ENCODE results near the gene RASGRP3.
"Not testable (repeated sequence)": the region's sequence is repeated elsewhere in the genome, so short reads cannot be mapped to it uniquely, and the experiment has no call there.

The RASGRP3 gene

DNA sequence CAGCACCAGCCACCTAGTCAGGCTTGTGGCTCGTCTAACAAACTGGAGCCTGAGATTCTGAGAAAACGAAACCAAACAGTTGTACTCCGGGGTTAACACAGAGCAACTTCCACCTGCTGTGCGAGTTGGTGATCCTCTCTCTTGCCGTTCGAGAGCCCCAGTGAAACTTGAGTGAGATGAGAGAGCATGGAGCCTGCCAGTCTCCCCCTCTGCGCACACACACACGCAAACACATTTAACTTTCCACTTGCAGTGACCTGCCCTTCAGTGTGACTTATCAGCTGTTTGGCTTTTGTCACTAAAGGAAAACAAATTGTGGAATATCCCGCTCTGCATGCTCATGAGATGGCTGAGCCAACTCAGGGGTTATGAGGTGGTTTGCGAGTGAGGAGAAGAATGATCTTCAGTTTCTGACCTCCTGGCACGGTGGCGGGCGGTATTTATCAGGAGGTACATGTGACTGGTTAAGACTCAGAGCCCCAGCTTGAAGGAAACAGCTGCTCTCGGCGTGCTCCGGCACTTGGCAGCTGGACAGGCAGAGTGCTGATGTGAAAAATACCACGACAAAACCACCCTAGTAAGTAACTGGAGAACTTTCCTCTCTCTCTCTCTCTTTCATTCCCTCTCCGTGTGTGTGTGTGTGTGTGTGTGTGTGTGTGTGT, at the start of gene RASGRP3:
RASGRP3 (plus strand) TSS at position 519 of the 662 bp plus-strand sequence. CDS start 38,488 bp downstream, outside the sequence.
- DNase-seq: no peak

GRCh38 chr2:33426666-33427231, 49.7 kb upstream of the RASGRP3 start:
- DNase-seq: no peak

- no peak for DNase-seq
Observed at GRCh38 chr2:33430077-33430476, 46.4 kb upstream of the RASGRP3 start.

- DNase-seq: no peak
Observed at GRCh38 chr2:33430856-33431255, 45.6 kb upstream of the RASGRP3 start.

DNA sequence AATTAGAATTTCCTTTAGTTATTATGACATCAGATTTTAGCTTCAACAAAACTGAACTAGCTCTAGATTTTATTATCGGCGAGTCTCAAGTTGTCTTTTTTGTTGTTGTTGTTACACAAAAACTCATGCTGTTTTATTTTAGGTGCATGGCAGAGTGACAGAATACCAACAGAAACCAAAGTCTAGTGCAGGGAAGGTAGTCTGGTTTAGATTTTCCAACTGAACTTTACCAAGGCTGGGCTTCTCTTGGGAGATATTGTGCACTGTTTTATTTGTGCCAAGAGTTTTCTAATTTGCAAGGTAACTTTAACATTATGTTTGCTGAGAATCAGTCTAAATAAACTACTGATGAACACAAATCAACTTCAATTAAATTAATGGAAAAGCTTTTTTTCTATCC, 43.6 kb upstream of the RASGRP3 start:
- no peak for DNase-seq

DNA sequence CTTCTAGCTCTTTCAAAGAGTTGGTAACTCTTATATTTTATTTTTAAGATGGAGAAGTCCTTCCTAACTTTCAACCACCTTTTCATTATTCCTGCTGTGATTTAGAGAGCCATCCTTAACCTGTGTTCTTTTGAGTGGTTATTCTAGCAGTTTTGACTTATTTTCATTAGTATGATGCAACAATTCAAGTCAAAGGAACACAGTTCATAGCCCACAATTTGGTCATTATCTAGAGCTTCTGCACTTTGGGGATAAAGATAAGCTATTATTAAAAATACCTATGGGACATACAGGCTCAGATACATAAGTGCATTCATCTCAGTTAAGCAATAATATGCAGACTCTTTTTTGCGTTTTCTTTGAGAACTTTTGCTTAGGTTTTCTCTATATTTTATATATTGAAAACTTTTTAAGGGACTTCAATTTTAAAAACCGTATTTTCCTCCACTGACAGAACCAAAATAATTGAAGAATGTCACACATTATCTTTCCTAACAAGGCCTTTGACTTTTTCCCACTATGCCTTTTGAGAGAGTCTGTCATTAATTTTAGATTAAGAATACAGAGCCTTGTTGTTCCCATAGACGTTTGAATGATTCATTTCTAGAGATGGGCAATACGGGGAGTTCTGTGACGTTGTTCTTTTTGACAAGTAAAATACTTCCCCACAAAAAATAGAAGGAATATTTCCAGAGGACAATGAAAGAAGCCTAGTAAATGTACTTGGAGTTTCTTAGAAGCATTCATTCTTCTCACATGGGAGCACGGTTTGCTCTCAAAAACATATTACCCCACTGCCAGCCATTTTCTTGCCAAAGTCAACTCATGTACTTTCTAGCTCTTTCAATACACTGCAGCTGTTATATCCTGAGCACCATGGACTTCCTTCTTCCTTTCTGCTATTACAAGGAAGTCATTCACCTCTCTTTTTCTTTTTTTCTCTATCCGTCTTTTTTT, 42.9 kb upstream of the RASGRP3 start:
- no peak for DNase-seq

- no peak for DNase-seq
Observed at GRCh38 chr2:33435518-33435917, 40.9 kb upstream of the RASGRP3 start.

DNA sequence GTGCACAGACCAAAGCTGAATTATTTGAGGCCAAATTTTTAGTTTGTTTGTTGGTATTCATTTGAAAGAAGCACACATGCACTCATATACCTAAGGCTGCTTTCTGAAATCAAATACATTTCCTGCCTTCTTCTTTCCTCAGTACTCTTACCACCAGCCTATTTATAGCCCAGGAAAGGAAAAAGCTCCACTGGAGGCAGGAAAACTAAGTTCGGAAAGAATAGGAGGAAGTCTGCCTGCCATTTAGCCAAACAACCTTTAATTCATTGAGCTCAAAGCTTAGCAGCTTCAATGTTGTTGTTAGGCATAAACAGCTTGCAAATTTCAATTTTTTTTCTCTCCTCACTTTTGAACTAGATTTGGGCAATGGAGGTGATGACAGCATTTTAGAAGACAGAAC, 40.4 kb upstream of the RASGRP3 start:
- DNase-seq: no peak

DNA sequence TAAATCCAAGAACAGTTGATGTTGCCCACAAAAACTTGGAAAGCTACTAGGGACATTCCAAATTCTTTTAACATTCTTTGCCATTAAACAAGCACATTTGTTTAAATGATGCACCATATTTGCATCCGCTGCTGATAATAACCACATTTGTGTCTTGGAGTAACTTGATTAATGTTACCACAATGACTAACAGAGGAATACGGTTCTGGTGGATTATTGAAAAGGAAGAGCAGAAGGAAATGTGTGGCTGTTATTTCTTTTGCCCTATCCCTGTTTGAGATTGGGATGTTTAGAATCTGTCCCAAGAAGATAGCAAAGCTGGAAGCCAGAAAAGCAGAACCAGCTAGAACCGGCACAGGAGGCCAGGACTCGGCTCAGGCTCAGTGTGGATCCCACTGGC, 39.2 kb upstream of the RASGRP3 start:
- DNase-seq: no peak

- no peak for DNase-seq
Observed at GRCh38 chr2:33437815-33438214, 38.6 kb upstream of the RASGRP3 start.

- no peak for DNase-seq
Observed at GRCh38 chr2:33441235-33441810, 35.1 kb upstream of the RASGRP3 start.

DNA sequence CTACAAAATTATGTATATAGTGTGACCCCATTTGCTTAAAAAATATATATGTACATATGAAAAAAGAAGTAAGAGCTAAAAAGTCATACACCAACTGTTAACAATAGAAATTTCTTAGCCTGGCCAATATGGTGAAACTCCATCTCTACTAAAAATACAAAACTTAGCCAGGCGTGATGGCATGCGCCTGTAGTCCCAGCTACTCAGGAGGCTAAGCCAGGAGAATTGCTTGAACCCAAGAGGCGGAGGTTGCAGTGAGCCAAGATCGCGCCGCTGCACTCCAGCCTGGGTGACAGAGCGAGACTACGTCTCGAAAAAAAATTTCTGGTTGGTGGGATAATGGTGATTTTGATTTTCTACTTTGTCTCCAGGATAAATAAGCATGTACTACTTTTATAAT, 34.4 kb upstream of the RASGRP3 start:
- not testable (repeated sequence) for DNase-seq

DNA sequence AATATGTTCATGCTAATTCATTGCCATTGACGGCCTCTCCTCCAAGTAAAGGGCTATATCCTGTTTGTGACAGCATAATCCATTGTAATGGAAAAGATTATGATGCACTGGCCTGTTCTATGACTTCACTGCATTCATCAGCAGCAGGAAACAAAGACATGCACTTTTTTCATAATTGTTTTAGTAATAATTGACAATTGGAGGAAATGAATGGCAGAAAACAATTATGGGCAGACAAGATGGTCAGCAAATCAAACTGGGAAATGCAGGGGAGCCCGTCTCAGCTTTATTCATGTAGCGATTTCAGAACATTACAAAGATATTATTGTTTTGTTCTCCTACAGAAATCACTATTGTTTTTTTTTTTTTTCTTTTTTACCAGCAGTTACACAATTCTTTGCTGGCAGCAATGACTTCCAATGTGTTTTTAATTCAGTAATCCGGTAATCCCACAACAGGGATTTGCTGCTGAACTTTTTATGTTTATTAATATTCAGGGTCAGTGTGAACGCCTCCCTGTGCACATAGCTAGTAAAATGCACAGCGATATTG, 33.8 kb upstream of the RASGRP3 start:
- no peak for DNase-seq

DNA sequence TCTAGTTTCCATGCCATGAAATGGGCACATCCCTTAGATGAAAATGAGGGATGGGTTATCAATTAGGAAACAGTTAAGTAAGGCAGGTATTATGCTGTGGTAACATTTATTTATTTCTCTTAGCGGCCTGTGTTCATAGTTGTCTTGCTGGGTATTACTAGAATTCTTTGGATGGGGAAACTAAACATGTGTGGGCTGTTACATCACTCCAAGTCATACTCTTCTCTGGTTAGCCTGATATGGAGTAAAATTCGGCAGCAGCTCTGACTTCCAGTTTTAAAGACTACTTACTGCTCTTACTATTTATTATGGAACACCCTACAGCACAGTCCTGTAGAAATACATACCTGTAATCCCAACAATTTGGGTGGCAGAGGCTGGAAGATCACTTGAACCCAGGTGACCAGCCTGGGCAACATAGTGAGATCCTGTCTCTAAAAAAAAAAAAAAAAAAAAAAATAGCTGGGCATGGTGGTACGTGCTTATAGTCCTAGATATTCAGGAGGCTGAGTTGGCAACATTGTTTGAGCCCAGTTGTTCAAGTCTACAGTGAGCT, 33.1 kb upstream of the RASGRP3 start:
- DNase-seq: no peak

DNA sequence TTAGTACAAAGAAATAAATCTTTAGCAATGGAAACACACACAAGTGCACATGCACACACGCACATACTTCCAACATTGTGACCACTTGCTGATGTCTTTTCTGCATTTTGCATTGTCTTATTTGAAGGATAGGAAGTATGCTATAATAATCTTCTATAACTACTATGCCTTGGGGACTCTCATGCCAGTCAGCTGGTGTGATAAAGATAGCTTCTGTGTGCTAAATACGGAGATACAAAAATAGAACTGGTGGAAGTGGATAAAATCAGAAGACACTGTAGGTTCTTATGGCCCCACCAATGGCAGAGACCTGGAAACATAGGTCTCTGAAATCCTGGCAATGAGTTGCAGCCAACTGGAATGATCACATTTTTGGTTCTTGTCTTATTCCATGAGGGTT, 31.5 kb upstream of the RASGRP3 start:
- DNase-seq: no peak

DNA sequence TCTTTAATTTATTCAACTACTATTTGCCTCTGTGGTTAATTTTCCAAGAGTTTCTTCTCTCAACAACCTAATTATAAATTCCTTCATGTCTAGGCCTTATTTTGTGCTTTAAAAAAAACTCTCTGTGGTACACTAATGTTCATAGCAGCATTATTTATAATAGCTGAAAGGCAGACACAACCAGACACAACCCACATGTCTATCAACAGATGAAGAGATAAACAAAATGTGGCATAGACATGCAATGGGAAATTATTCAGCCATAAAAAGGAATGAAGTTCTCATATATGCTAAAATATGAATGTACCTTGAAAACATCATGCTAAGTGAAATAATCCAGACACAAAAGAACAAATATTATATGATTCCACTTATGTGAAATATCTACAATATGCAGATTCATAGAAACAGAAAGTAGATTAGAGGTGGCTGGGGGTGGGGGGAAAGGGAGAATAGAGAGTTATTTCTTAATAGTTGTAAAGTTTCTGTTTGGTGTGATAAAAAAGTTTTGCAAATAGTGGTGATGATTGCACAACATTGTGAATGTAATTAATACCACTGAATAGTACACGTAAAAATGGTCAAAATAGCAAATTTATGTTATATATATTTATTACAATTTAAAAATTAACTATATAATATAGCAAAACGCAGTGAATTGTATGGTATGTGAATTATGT, 28.1 kb upstream of the RASGRP3 start:
- no peak for DNase-seq

GRCh38 chr2:33451214-33451613, 25.2 kb upstream of the RASGRP3 start:
- no peak for DNase-seq

GRCh38 chr2:33451825-33452224, 24.6 kb upstream of the RASGRP3 start:
- no peak for DNase-seq

DNA sequence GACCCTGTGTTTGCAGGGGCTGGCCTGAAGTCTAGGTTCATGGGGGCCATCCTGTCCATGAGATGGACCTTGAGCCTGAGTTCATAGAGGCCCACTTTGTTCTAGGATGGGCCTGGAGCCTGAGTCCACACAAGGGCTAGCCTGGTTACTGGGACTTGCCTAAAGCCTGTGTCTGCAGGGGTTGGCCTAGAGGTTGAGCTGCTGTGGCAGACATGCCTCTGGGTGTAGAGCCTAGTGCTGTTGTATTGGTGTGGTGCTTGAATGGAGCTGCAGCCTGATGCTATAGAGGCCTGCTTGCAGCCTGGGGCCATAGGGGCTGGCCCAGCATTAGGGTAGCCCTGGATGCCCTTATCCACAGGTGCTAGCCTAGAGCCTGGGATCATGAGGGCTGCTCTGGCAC, 23.9 kb upstream of the RASGRP3 start:
- no peak for DNase-seq

DNA sequence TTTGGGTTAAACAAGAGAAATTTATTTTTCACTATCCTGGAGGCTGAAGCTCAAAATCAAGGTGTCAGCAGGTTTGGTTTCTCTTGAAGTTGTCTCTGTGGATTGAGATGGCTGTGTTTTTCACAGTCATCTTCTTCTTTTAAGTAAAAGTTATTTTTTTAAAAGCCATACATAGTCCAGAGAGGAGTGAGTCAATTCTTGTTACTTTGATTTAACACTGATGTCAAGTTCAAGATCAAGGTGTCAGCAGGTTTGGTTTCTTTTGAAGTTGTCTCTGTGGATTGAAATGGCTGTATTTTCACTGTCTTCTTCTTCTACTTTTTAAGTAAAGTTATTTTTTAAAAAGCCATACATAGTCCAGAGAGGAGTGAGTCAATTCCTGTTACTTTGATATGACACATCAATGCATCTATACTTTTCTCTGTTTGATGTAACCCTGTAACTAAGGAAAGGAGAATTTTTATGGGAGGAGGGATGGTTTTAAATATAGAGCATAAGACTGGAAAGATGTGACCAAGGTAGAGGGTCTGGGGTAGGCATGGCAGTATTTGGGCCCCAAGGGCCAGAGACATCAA, 22.5 kb upstream of the RASGRP3 start:
- no peak for DNase-seq

GRCh38 chr2:33457556-33458247, 18.7 kb upstream of the RASGRP3 start:
- no peak for DNase-seq
